SK-N-SH treated with all-trans-retinoic acid at 6 μM for 48 hours (cell line): Measurements from ENCODE around the gene AK4.

Experiments
- ATAC-seq: fragments of 200-7000 bp; cut with Tn5 transposase; 3 replicates; pipeline ENCODE4 v1.9.1; 2020; ENCODE audit warnings: mild to moderate bottlenecking, moderate library complexity
- ESRRG ChIP-seq: fragments of 250-450 bp; sonication (Bioruptor Pico); IDR thresholded peaks from 2 replicates; pipeline ENCODE4 v1.6.1; 2021; ENCODE audit warnings: mild to moderate bottlenecking
- GLIS3 ChIP-seq: fragments of 250-450 bp; sonication (Bioruptor Pico); IDR thresholded peaks from 2 replicates; pipeline ENCODE4 v1.5.0; 2020; ENCODE audit warnings: mild to moderate bottlenecking, moderate library complexity
- ISL1 ChIP-seq: fragments of 250-450 bp; sonication (Bioruptor Pico); IDR thresholded peaks from 2 replicates; pipeline ENCODE4 v2.1.2; 2022; ENCODE audit warnings: mild to moderate bottlenecking, moderate library complexity
- OSR1 ChIP-seq: fragments of 250-450 bp; sonication (Bioruptor Pico); IDR thresholded peaks from 2 replicates; pipeline ENCODE4 v1.8.0; 2022; ENCODE audit warnings: moderate library complexity, mild to moderate bottlenecking, inconsistent platforms
- PPARA ChIP-seq: fragments of 250-450 bp; sonication (Bioruptor Pico); IDR thresholded peaks from 2 replicates; pipeline ENCODE4 v1.5.0; 2020; ENCODE audit warnings: mild to moderate bottlenecking, borderline replicate concordance
- SNAI2 ChIP-seq: fragments of 250-450 bp; sonication (Bioruptor Pico); IDR thresholded peaks from 2 replicates; pipeline ENCODE4 v1.5.0; 2020; ENCODE audit warnings: mild to moderate bottlenecking, moderate library complexity
- TCF4 ChIP-seq: fragments of 250-450 bp; sonication (Bioruptor Pico); IDR thresholded peaks from 2 replicates; pipeline ENCODE4 v1.8.0; 2021; ENCODE audit warnings: mild to moderate bottlenecking, moderate library complexity, borderline replicate concordance
- TOX ChIP-seq: fragments of 250-450 bp; sonication (Bioruptor Pico); IDR thresholded peaks from 2 replicates; pipeline ENCODE4 v1.8.0; 2021; ENCODE audit warnings: mild to moderate bottlenecking, moderate library complexity, borderline replicate concordance
- ZC3H10 ChIP-seq: fragments of 250-450 bp; sonication (Bioruptor Pico); IDR thresholded peaks from 2 replicates; pipeline ENCODE4 v1.5.1; 2021; ENCODE audit warnings: mild to moderate bottlenecking, moderate library complexity
- ZFP3 ChIP-seq: fragments of 250-450 bp; sonication (Bioruptor Pico); IDR thresholded peaks from 2 replicates; pipeline ENCODE4 v1.5.0; 2020; ENCODE audit warnings: mild to moderate bottlenecking, moderate library complexity
- ZFP30 ChIP-seq: fragments of 450-650 bp; formaldehyde crosslinking; IDR thresholded peaks from 2 replicates; pipeline ENCODE4 v1.5.0; 2022; ENCODE audit warnings: mild to moderate bottlenecking, moderate library complexity
- ZNF565 ChIP-seq: fragments of 450-650 bp; formaldehyde crosslinking; conservative IDR thresholded peaks from 2 replicates; pipeline ENCODE4 v1.5.0; 2020; ENCODE audit warnings: low read depth, mild to moderate bottlenecking, moderate library complexity
- ZNF70 ChIP-seq: fragments of 450-650 bp; formaldehyde crosslinking; IDR thresholded peaks from 2 replicates; pipeline ENCODE4 v1.5.0; 2020; ENCODE audit warnings: mild to moderate bottlenecking, moderate library complexity
- ZNF8 ChIP-seq: fragments of 450-650 bp; formaldehyde crosslinking; IDR thresholded peaks from 2 replicates; pipeline ENCODE4 v1.5.0; 2020; ENCODE audit warnings: mild to moderate bottlenecking, moderate library complexity
- TF ChIP-seq, protein P1 (sequence below): fragments of 250-450 bp; sonication (Bioruptor Pico); IDR thresholded peaks from 2 replicates; pipeline ENCODE4 v1.8.0; 2020; ENCODE audit warnings: mild to moderate bottlenecking, moderate library complexity, borderline replicate concordance
- TF ChIP-seq, protein P2 (sequence below): fragments of 250-450 bp; sonication (Bioruptor Pico); IDR thresholded peaks from 2 replicates; pipeline ENCODE4 v1.5.1; 2021; ENCODE audit warnings: mild to moderate bottlenecking, moderate library complexity
- TF ChIP-seq, protein P3 (sequence below): fragments of 250-450 bp; sonication (Bioruptor Pico); IDR thresholded peaks from 2 replicates; pipeline ENCODE4 v1.5.0; 2020; ENCODE audit warnings: mild to moderate bottlenecking, moderate library complexity
- TF ChIP-seq, protein P4 (sequence below): fragments of 250-450 bp; sonication (Bioruptor Pico); IDR thresholded peaks from 2 replicates; pipeline ENCODE4 v1.5.1; 2020; ENCODE audit warnings: low read depth, mild to moderate bottlenecking, moderate library complexity

The AK4 gene

DNA sequence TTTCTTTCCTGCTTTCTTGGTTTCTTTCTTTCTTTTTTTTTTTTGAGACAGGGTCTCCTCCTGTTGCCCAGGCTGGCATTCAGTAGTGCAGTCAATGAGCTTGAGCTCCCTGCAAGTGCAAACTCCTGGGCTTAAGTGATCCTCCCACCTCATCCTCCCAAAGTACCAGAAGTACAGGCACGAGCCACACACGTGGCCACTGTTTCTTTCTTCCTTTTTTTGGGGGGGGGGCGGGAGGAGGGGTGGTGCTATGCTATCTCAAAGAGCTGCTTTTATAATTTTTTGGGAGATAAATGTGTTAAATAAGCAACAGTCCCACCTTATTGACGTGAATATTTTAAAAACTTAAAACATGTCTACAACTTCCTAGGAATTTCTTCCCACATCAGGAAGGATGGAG is 42.2 kb downstream of the AK4 start (continued):
- TF ChIP-seq, protein P1, sequence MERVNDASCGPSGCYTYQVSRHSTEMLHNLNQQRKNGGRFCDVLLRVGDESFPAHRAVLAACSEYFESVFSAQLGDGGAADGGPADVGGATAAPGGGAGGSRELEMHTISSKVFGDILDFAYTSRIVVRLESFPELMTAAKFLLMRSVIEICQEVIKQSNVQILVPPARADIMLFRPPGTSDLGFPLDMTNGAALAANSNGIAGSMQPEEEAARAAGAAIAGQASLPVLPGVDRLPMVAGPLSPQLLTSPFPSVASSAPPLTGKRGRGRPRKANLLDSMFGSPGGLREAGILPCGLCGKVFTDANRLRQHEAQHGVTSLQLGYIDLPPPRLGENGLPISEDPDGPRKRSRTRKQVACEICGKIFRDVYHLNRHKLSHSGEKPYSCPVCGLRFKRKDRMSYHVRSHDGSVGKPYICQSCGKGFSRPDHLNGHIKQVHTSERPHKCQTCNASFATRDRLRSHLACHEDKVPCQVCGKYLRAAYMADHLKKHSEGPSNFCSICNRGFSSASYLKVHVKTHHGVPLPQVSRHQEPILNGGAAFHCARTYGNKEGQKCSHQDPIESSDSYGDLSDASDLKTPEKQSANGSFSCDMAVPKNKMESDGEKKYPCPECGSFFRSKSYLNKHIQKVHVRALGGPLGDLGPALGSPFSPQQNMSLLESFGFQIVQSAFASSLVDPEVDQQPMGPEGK (CRISPR knock-in tag) = no peak
- TF ChIP-seq, protein P2, sequence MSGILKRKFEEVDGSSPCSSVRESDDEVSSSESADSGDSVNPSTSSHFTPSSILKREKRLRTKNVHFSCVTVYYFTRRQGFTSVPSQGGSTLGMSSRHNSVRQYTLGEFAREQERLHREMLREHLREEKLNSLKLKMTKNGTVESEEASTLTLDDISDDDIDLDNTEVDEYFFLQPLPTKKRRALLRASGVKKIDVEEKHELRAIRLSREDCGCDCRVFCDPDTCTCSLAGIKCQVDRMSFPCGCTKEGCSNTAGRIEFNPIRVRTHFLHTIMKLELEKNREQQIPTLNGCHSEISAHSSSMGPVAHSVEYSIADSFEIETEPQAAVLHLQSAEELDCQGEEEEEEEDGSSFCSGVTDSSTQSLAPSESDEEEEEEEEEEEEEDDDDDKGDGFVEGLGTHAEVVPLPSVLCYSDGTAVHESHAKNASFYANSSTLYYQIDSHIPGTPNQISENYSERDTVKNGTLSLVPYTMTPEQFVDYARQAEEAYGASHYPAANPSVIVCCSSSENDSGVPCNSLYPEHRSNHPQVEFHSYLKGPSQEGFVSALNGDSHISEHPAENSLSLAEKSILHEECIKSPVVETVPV (CRISPR knock-in tag) = no peak
- TF ChIP-seq GLIS3 (no peak), SNAI2 (CRISPR knock-in tag) (no peak)

DNA sequence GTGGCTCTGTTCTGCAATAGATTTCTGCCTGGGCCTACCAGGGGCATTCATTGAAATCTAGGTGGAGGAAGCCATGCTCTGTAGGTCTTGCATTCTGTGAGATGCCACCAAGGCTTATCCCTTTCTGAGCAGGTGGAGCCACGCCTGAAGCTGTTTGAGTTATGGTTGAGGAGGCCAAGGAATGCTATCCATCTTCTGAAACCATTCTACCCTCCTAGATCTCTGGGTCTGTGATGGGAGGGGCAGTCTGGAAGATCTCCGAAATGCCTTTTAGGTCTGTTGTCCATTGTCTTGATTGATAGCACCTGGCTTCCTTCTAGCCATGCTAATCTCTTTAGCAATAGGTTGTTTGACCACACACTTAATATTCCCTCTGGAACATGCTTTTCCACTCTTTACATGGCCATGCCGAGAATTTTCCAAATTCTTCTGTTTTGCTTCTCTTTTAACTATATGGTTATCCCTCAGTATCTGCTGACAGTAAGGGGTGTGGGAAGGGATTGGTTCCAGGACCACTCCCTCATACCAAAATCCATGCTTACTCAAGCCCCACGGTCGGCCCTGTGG is 45.2 kb downstream of the AK4 start:
- no peak for ATAC-seq
- TF ChIP-seq ISL1 (CRISPR knock-in tag) = no peak
- no peak for TF ChIP-seq ESRRG (CRISPR knock-in tag)
- no peak for TF ChIP-seq ZNF565 (CRISPR knock-in tag)
- no peak for TF ChIP-seq ZNF8
- TF ChIP-seq ZNF70 (CRISPR knock-in tag) = no peak
- TF ChIP-seq ZC3H10 (CRISPR knock-in tag) = no peak
- TF ChIP-seq, protein P1 (CRISPR knock-in tag) = no peak
- TF ChIP-seq OSR1 (CRISPR knock-in tag) = no peak
- TF ChIP-seq, protein P2 (CRISPR knock-in tag) = no peak
- TF ChIP-seq PPARA (CRISPR knock-in tag) = no peak
- TF ChIP-seq TCF4 = no peak
- TF ChIP-seq, protein P3, sequence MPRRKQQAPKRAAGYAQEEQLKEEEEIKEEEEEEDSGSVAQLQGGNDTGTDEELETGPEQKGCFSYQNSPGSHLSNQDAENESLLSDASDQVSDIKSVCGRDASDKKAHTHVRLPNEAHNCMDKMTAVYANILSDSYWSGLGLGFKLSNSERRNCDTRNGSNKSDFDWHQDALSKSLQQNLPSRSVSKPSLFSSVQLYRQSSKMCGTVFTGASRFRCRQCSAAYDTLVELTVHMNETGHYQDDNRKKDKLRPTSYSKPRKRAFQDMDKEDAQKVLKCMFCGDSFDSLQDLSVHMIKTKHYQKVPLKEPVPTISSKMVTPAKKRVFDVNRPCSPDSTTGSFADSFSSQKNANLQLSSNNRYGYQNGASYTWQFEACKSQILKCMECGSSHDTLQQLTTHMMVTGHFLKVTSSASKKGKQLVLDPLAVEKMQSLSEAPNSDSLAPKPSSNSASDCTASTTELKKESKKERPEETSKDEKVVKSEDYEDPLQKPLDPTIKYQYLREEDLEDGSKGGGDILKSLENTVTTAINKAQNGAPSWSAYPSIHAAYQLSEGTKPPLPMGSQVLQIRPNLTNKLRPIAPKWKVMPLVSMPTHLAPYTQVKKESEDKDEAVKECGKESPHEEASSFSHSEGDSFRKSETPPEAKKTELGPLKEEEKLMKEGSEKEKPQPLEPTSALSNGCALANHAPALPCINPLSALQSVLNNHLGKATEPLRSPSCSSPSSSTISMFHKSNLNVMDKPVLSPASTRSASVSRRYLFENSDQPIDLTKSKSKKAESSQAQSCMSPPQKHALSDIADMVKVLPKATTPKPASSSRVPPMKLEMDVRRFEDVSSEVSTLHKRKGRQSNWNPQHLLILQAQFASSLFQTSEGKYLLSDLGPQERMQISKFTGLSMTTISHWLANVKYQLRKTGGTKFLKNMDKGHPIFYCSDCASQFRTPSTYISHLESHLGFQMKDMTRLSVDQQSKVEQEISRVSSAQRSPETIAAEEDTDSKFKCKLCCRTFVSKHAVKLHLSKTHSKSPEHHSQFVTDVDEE (CRISPR knock-in tag) = no peak
- no peak for TF ChIP-seq SNAI2 (CRISPR knock-in tag)
- TF ChIP-seq TOX (CRISPR knock-in tag) = no peak
- TF ChIP-seq, protein P4, sequence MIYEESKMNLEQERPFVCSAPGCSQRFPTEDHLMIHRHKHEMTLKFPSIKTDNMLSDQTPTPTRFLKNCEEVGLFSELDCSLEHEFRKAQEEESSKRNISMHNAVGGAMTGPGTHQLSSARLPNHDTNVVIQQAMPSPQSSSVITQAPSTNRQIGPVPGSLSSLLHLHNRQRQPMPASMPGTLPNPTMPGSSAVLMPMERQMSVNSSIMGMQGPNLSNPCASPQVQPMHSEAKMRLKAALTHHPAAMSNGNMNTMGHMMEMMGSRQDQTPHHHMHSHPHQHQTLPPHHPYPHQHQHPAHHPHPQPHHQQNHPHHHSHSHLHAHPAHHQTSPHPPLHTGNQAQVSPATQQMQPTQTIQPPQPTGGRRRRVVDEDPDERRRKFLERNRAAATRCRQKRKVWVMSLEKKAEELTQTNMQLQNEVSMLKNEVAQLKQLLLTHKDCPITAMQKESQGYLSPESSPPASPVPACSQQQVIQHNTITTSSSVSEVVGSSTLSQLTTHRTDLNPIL (CRISPR knock-in tag) = no peak
- no peak for TF ChIP-seq ZFP30 (CRISPR knock-in tag)
- no peak for TF ChIP-seq ZFP3
- TF ChIP-seq, all 23 proteins: peak for 0
